ENCODE measurements around the gene ZCCHC17.
"Not testable (repeated sequence)": the region's sequence is repeated elsewhere in the genome, so short reads cannot be mapped to it uniquely, and the experiment has no call there.

Gene ZCCHC17

DNA sequence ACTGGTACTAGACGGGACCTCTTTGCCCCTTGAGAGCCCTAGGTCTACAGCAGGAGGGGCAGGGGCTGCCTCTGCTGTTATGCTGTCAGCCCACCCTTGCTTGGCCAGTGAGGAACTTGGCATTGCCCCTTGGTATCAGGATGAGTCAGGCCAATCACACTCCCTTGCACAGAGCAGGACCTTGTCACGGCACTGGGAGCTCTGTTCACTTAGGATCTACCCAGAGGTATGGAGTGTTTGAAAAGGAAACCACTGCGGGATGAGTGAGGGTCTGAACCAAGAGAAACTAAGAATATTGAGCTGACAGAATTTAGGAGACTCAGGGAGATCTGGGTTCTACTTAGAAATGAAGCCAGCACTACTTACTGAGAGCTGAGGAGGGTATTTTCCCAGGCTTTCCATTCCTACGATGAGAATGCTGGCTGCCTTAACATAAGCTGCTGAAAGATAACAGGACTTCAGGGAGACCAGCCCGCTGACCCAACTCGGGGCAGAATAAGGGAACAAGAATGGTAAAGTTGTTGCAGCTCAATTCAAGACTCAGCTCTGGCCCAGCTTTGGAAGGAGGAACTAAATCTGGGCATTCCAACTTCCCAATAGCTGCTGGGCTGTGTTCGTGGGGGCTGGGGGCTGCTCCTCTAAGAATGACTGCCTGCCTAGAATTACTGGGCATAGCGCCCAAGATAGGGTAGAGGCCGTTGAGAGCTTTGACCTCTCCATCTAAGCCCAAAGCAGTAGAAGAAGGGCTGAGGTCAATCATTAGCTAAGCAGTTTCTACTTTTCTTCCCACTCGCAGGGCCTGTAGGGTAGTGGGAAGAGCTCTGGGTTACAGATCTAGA, 74.5 kb downstream of the ZCCHC17 start:
- peak; percentile 12 for DNase-seq

- DNase-seq, result no peak
Observed at GRCh38 chr1:31372051-31372450, 75.2 kb downstream of the ZCCHC17 start.

GRCh38 chr1:31372751-31373055, 75.9 kb downstream of the ZCCHC17 start:
- no peak for DNase-seq

DNA sequence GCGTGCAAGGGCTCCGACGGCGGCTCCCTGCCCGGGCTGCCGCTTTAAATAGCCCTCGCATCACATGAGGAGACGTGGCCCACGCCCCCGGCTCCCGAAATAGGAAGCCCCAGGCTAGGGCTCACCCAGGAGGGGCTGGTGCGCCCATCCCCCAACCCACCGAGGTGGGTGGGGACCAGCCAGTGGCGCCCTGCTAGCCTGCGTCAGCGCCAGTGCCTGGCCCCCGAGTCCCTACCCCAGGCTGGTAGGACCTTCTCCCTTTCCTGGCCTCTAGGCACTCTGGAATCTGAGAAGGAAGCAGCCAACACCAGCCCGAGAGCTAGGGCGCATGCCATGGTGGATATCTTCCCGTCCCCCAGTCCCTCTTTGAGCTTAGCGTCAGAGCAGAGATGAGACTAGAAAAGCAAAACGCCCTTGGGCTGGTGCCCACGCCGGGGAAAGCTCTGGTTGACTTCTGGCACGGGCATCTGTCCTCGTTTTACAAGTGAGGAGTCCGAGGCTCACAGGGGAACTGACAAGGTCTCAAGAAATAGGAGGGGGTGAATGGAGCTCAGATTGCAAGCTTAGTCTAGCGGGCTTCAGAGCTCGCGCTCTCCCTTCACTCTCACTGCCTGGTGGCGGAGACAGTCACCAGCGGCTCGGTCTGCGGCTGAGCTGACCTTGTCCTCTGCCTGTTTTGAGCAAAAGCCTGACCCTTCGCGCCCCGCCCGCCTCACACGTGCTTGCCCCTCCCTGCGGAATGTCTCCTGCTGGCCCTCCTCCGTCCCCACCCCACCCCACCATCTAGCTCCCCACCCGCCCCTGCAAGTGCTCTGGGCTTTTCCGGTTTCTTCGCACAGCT, 76.4 kb downstream of the ZCCHC17 start, which contains the start of gene FABP3:
Gene FABP3, minus strand, starts transcription at position 21 of the 841 bp plus-strand sequence. CDS start 62 bp downstream, outside the sequence.
- DNase-seq, result no peak

DNA sequence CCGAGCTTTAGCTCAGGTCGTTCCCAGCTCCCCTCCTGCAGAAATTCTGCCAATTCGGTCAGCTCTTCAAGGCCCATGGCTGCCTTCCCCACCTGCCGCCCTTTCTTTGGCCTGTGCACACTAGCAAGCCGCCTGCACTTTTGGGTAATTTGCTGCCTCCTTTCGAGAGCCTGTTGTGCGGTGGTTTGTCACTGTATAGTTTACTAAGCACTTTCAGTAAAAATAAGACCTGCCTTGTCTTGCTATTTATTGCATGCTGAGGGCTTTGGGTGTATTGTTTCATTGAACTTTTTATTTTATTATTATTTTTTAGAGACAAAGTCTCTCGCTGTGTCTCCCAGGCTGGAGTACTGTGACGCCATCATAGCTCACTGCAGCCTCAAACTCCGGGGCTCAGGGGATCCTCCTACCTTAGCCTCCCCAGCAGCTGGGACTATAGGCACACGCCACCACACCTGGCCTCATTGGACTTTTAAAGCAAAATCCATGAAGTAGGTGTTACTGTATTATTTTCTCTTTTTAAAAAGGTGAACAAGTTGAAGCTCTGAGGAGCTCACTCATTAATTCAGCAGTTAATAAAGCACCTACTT, 77.2 kb downstream of the ZCCHC17 start:
- DNase-seq, result no peak

- DNase-seq, result no peak
Observed at GRCh38 chr1:31374511-31375196, 77.8 kb downstream of the ZCCHC17 start.

GRCh38 chr1:31376375-31377134, 79.7 kb downstream of the ZCCHC17 start:
- no peak for DNase-seq

DNA sequence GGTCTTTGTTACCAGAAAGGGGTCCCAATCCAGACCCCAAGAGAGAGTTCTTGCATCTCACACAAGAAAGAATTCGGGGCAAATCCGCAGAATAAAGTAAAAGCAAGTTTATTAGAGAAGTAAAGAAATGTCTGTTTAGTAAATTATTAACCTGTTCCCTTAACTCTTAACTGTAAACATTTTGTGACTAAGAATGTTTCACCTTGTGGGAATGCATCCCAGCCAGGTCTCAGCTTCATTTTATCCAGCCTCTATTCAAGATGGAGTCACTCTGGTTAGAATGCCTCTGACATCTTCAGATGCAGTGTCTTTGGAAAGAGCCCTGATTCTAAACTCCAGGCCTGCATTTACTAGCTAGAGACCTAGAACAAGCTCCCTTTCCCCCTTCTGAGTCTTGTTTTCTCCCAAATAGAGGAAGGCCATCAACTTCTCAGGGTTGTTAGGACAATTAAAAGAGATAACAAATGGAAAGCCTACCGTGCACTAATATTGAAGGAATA, 80.6 kb downstream of the ZCCHC17 start:
- DNase-seq, result no peak

DNA sequence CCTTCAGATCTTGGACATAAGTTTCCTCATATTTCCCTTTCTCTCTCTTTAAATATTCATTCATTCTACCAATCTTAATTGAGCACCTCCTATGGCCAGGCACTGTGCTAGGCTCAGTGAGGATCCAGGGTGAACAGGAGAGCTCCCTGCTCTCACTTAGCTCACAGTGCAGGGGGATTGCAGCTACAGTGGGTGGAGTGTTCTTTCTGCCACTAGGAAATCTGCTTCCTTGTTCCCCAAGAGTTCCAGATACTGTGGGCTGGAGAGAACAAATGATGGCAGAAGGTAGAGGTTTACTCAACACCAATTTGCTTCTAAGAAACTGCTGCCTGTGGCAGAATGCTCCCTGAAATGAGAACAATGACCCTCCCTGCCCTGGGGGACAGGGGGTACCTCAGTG, 81.2 kb downstream of the ZCCHC17 start:
- DNase-seq, result no peak

DNA sequence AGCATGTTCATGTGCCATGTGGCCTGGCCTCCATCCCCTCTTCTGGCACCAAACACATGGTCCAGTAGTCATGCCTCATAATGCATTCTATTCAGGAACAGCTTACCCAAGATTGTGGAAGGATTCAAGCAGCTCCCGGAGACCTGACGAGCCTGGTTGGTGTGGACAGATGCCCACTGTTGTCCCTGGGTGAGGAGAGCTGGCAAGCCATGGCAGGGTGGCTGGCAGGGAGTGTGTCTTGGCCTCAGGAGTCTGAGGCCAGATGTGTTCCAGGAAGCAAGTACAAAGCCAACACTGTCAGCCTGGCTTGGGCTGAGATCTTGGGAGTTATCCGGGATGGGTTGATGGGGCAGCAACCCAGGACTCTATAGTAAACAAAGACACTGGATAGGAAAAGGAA, 83.3 kb downstream of the ZCCHC17 start:
- DNase-seq, result no peak

- DNase-seq, result no peak
Observed at GRCh38 chr1:31381394-31382294, 84.8 kb downstream of the ZCCHC17 start.

DNA sequence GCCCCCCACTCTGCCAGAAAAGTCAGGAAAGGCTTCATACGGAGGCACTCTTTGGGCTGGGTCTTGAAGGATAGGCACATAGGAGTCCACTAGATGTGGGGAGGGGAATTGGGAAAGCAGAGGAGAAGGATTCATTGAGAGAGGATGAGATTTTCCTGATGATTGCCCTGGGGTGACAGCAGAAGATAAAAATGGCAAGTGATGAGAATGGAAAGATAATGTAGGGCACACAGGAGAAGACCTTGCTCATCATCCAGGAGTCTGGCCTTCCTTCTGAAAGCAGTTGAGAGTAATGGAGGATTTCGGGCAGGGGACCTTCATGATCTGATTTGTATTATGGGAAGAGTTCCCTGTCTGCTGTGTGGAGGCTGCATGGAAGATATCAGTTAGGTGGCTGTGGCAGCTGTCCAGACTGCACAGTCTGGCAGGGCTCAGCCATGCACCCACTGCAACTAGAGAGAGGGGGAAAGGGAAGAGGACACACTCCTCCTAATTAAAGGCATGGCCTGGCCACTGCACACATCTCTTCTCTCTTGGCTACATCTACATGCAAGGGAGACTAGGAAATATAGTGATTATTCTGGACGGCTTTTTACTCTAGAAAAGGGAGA, 85.7 kb downstream of the ZCCHC17 start:
- DNase-seq, result no peak

DNA sequence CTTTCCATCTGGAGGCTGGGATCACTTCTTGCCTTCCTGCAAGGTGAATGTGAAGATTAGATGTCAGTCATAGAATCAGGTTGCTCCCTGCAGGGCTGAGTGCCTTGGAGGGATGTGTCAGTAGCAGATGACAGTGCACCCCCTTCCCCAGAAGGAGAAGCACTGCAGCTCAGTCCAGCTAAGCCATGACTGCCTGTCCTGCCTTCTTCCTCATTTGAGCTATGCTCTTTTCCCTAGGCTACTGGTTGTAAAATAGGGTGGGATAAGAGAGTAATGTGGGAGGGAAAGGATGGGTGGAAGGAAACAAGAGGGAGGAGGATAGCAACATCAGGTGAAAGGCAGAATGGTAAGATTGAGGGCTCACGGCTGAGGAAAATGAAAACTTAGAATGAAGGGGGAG, 87.1 kb downstream of the ZCCHC17 start:
- no peak for DNase-seq

DNA sequence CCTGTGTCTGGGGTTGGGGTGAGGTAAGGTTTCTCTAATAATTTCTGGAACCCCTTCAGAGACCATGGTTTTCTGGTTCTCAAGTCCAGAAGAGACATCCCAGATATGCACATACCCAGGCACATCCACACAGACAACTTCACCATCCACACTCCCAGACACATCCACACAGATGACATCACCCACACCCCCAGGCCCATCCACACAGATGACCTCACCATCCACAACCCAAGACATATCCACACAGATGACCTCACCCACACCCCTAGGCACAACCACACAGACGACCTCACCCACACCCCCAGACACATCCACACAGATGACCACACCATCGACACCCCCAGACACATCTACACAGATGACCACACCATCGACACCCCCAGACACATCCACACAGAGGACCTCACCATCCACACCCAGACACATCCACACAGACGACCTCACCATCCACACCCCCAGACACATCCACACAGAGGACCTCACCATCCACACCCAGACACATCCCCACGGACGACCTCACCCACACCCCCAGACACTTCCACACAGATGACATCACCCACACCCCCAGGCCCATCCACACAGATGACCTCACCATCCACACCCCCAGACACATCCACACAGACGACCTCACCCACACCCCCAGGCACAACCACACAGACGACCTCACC, 89.9 kb downstream of the ZCCHC17 start:
- DNase-seq, result not testable (repeated sequence)

DNA sequence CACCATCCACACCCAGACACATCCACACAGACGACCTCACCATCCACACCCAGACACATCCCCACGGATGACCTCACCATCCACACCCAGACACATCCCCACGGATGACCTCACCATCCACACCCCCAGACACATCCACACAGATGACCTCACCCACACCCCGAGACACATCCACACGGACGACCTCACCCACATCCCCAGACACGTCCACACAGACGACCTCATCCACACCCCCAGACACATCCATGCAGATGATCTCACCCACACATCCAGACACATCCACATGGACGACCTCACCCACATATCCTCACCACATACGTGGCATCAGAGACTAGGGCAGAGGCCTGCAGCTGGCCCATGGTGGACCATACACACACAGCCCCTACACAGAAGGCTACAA, 90.8 kb downstream of the ZCCHC17 start:
- no peak for DNase-seq

GRCh38 chr1:31389616-31390015, 92.8 kb downstream of the ZCCHC17 start:
- DNase-seq, result no peak

DNA sequence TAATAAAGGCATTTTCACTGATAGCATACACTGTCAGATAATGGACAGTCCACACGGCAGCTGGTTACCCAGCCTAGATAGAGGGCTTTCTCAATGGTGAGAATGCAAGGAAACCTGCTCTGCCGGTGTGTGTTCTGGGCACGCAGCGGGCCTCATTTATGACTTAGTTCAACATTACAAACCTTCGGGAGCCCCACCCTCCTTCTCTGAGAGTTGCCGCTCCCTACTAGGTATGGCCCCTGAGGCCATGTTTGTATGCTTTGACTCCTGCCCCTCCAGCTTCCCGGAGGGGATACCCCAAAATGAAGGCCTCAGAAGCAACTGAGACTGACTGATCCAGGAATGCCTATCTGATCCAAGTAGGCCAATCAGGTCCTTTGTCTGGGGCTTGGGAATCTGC, 93.2 kb downstream of the ZCCHC17 start:
- no peak for DNase-seq

- DNase-seq, result no peak
Observed at GRCh38 chr1:31393463-31393862, 96.6 kb downstream of the ZCCHC17 start.

DNA sequence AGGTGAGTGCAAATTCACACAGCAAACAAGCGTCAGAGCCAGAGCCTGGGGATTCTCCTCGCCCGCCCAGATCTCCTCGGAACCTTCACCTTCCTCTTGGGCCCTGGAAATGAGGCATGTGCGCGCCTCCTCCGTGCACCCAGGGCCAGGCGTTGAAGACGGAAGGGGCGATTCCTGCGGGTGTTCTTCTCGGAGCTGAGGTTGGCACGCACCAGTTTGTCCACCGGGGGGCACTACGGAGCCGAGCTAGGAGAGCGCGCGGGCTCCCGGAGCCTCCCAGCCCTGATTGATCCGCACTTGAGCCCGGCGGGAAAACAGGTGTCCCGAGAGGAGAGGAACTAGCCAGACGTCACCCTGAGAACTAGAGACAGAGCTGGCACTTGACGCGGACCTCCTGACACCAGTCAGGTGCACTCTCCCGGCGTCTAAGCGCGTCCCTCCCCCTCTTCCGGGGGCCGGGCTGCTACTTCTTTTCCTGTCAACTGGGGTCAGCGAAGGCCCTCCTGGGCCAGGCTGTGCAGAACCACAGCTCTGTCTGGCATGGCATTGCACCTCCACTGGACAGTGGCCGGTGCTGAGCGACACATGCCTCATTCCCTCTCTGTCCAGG, 97.9 kb downstream of the ZCCHC17 start:
- DNase-seq, result peak; percentile 88
